HG03095 (cell line): Measurements from ENCODE around the gene C1orf94.
"Not testable (repeated sequence)": the region's sequence is repeated elsewhere in the genome, so short reads cannot be mapped to it uniquely, and the experiment has no call there.

Experiments
- ATAC-seq: cut with Tn5 transposase; IDR thresholded peaks from one replicate; pipeline ENCODE4 v1.9.1; 2021; ENCODE audit warnings: moderate library complexity; ENCODE audit not compliant: unreplicated experiment

C1orf94 gene

DNA sequence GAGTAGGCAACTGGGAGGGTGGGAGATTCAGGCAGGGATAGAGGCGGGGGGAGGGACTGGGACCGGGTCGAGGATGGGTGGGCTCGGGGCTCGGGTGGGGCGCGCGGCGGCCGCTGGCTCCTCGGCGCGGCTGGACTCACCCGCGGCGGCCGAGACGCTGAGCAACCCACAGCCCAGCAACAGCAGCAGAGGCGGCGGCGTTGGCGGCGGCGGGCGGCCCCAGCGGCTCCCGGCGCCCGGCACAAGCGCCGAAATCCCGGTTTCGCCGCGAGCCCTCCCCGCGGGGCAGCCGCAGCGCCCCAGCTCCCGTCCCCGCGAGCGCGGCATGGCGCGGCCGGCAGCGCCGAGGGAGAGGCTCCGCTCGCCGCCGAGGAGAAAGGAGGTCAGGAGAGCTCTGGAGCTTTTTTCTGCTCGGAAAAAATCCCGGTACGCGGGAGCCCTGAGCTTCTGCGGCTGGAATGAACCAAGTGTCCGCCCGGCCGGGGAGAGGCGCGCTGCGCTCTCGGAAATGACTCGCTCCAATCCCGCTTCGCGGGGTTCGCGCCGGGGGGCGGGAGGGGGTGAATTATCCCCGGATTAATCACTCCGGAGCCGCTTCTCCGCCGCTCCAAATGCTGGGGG is 11.8 kb upstream of the C1orf94 start, which contains the start of gene CSMD2:
Gene CSMD2, minus strand, starts transcription at position 460 of the 621 bp plus-strand sequence. Its CDS starts 133 bp downstream, at position 327.
- ATAC-seq, result no peak

DNA sequence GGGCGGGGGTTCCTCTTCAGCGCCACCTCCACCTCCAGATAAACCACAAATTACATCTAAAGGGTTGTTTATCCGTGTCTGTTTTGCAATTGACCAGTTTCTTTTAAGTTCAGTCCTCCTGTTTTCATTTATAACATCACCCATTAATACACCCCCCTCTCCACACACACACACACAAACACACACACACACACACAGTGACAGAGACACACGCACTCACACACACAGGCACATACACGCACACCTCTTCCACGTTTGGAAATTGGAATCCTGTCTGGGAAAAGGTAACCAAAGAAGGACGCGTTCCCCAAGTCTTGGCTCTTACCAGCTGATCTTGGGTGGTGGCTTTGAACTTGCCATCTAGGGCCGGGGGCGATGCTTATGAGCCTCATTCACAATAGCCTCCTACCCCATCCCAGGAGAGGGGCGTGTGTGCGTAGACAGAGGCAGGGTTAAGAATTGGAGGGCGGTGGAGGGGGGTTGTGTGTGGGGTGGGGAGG is 11.2 kb upstream of the C1orf94 start:
- no peak for ATAC-seq

DNA sequence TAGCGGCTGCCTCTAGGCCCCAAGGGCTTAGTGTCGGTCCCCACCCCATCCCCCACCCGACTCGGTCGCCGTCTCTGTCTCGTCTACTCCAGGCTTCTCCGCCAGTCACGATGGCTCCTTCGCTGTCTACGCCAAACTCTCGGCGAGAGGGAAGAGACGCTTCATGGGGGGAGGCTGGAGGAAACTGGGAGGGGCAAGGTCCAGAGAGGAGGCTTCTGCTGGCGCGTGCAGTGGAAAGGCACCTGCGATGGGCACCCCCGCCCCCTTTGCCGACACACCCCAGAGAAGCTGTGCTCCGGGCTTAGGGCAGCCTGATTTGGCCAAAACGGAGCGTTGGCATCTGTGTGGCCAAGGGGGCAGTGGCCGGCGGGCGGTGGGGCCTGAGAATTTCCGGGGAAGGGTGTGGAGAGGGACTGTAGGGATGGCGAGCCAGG is 10.5 kb upstream of the C1orf94 start:
- no peak for ATAC-seq

DNA sequence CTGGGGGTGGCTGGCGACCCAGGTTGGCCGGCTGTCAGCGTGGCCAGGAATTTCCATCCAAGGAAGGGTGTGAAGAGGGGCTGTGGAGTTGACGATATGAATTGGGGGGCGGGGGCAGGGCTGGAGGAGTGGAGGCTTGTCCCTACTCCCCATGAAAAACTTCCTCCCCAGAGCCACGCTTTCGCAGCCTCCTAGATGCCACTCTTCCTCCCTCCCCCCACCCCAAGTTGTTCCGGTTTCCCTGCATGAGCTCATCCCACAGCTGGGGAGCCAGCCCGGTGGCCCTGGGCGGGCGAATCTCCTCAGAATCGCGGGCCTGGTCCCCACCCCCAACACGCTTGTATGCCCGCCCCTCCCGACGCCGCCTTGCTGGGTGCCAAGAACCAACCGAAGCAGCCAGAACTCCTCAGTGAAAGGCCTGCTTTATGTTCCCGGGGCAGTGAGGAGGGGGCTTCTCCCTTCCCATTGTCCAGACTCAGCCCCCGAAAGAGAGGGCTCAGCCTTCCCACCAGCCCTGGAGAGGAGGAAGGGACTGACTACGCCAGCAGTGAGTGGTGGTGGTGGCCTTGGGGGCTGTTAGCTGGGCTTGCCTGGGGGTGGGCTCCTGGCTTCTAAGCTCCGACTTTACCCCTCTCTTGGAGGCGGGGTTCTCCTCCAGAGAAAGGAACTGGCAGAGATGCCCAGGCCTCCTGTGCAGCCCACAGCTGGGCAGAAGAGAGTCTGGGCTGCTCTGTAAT is 9.9 kb upstream of the C1orf94 start:
- ATAC-seq, result no peak

DNA sequence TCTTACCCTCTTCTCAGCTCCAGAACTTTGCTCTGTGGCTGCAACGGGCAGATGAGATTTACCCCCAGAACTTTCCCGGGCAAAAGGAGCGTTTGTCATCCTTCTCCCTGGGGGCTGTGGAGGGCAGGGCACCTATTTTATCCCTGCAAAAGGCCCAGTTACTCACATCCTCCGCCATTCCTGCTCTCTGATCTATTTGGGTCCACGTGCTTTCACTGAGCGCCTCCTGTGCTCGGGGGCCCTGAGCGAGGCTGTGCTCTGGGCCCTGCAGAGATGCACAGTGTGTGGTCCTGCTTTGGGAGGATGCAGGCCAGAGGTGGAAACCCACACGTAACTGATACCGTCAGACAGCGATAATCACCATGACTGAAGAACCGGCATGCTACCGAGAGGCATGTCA is 9.3 kb upstream of the C1orf94 start:
- ATAC-seq, result no peak

DNA sequence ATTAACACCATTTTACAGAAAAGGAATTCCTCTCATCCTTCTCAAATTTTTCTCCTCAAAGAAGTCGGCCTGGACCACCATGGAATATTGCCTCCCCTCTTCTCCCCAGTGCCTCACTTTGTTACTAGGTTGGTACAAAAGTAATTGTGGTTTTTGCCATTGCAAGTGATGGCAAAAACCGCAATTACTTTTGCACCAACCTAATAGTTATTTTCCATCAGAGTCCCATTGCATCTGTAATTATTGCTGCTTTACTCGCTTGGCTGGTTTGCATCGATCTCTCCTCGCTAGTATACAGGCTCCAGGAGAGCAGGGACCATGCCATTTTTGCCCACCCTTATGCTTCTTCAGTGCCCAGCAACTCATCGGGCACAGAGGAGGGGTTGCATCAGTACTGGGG is 963 bp upstream of the C1orf94 start:
- ATAC-seq, result no peak

DNA sequence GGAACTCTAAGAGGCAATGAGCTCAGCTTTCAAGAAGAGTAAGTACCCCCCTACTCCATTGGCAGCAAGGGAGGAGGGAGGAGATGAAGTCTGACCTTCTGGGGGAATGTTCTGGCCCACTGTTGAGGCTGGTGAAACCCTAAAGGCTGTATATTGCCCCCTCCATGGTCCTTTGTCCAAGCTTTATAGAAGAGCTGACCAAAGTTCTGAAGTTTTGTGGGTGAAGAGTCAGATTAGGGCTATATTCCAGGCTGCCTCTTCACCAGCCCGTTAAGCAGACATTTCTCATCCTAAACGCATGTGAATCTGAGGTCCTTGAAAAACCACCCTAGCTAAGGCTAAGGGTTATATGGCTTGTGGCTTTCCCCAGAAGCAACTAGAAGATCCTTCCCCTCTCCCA is 1.4 kb downstream of the C1orf94 start:
- no peak for ATAC-seq

DNA sequence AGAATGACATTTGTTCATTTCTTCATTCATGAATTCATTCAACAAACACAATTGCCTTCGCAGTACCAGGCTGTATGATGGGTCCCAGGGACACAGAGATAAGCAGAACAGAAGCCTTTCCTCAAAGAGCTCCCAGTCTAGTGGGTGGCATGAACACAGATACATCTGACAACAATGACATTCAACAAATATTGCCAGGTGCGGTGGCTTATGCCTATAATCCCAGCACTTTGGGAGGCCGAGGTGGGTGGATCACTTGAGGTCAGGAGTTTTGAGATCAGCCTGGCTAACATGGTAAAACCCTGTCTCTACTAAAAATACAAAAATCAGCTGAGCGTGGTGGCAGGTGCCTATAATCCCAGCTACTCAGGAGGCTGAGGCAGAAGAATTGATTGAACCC is 6.7 kb downstream of the C1orf94 start:
- not testable (repeated sequence) for ATAC-seq

DNA sequence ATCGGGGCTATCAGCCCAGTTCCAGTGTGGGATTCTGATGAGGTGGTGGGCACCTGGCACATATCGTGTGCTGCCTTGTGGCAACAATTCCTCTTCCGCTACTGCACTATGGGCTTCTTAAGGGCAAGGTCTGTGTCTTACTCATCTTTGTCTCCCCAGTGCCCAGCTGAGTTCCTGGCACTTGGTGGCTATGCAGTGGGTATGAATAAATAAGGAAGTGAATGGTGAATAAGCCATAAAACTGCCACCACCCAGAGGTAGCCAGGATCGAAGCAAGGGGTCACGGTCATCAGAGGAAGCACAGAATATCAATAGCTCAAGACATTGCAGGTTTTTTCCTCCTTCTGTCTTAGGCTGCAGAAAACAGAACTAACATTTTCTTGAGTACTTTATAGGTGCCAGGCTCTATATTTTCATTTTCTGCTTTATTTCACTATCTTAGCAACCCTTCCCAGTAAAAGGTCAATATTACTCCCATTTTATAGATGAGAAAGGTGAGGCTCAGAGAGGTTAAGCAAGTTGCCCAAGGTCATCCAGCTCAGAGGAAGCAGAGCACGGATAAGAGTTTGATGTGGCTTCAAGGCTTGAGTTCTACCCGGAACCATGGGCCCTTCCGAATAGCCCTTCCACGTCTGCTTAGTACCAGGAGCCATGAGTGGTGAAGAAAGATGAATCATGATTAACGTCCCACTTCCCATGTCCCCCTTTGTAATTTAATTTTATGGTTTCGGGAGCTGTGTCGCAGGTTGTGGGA is 10.2 kb downstream of the C1orf94 start:
- no peak for ATAC-seq

DNA sequence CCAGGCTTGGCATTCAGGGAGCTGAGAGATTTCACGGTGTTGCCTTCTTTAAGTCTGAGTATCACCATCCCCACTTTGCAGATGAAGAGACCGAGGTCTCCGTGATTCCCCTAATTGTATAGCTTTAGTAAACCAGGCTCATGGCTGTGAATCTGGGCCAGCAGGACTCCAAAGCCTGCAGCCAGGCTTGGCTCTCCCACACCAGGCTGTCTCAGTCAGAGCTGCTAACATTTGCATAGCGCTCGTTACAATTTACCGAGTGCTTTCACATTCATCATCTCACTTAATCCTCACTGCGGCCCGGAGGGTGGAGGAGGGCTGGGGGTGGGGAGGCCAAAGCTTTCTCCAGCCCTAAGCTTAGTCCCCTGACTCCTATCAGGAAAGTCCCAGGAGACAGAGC is 11.7 kb downstream of the C1orf94 start:
- ATAC-seq, result no peak

DNA sequence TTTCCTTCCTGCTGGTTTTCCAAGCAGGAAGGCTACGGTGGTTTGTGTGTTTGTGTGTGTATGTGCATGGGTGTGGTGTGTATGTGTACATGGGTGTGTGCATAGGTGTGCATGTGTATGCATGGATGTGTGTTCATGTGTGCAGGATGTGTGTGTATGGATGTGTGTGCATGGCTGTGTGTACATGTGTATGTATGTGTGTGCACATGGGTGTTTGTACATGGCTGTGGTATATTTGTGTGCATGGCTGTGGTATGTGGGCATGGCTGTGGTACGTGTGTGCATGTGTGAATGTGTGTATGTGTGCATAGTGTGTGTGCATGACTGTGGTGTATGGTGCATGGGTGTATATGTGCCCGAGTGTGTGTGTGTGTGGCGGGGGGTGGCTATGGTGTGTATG is 12.3 kb downstream of the C1orf94 start:
- ATAC-seq, result no peak

DNA sequence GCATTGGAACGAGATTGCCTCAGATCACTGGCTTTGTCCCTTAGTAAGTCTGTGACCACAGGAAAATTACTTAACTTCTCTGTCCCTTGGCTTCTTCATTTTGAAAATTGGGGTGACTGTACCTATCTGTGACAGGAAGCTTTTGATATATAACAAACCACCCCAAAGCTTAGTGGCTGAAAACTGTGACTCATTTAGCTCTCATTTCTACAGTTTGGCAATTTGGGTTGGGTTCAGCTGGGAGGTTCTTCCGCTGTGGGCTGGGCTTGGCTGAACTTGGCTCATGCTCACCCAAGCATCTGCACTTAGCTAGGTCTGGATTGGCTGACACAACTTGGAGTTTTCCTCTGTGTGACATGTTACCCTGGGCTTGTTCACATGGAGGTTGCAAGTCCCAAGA is 14.0 kb downstream of the C1orf94 start:
- ATAC-seq, result no peak

DNA sequence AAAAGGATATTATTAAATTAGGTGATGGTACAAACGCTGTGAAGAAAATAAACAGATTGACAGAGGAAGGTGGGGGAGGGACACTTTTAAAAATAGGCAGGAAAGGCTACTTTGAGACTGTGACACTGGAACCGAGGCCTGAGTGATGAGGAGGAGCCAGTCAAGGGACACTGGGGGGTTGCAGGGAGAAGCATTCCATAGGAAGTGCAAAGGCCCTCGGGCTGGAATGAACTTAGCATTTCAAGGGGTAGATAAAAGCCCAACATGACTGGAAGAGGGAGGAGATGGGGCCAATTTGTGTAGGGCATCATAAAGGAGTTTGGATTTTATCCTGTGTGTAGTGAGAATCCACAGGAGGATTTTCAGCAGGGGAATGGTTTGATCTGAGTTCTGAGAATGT is 15.9 kb downstream of the C1orf94 start:
- ATAC-seq, result no peak

DNA sequence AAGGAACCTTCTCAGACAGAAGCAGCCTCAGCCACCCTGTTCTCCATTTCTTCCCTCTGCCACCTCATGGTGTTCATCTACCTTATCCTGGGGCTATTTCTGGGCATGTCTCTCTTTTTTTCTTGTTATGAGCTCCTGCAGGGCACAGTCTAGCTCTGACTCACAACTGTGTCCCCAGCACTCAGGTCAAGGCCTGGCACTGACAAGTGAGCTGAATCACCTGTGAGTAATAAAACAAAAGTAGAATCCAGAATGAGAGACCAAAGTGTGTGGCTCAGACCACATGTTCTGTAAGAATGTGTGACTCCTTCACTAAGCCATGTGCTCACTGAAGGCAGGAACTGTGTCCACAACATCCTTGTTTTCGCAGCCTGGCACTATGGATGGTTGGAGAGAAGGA is 23.2 kb downstream of the C1orf94 start:
- ATAC-seq, result no peak

DNA sequence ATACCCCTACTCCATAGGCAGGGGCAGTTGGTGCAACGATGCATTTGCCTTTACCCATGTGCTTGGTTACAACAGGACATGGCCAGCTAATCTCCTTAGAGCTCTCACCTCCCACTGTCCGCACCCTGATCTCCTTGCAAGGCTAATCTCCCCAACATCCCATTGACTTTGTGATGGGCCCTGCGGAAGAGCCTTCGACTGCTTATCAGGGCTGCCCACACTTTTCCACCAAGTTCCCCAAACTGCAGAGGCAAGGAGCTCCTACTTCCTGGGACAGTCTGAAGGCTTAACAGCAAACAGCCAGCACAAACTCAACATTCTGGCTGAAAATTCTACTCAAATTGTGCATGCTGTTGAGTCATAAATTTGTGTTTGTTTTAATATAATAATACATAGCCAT is 36.0 kb downstream of the C1orf94 start:
- no peak for ATAC-seq

DNA sequence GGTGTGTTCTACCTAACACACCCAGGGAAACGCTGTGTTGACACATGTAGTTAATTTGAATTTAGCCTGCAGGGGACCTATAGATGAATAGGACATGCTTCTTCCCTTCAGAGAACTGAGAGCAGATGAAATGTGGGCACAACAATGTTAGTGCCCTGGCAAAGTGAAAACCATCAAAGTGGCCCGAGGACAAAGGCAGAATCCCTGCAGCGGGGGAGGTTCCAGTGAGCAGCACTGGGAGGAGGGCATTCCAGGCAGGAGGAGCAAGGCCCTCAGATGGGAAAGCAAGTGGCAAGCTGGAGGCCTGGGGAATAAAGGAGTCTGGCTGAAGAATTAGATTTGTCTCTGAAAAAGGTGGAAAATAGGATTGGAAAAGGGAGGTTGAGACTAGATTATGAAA is 37.2 kb downstream of the C1orf94 start:
- no peak for ATAC-seq

DNA sequence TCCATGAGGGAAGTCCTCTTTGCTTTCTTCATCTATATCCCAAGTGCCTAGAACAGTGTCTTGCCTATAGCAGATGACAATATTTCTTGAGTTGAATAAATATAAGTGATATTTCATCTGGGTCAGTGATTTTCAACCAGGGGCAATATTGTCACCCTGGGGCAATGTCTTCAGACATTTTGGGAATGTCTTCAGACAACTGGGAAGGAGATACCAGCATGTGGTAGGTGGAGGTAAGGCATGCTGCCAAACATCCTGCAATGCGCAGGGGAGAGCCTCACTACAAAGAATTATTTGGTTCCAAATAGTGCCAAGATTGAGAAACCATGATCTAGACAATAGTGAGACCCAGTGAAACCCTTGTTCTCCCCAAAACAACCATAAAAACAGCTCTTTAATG is 54.7 kb downstream of the C1orf94 start:
- no peak for ATAC-seq

DNA sequence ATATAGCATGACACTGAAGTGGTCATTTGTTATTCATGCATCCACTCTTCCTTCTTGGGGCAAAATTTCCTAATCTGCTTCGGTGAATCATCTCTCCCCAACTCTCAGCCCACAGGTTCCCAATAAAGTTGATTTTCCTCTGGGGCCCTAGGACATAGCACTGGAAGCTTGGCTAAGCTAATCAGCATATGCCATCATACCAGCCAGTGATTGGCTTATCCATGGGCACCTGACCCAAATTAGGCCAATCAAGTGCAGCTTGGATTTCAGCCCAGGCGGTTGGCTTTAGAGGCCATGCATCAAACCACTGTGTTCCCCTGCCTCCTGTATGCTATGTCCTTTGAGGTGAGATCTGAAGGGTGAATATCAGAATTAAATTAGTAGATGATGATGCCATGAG is 58.9 kb downstream of the C1orf94 start:
- ATAC-seq, result no peak

DNA sequence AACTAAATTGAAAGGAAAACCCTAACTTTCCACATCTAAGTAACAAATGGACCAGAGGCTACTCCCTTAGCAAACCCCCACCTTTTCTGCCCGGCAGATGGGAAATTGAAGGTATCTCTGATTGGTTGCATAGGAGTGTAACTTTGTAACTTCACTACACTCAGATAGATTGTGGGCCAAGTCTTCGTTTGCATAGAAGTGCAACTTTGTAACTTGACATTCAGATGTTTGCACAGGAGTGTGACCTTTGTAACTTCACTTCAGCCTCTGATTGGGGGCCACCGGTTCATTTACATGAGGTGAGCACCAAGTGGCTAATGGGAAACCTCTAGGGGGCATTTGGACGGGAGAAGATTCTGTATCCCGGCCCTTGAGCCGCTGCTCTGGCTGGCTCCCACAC is 59.4 kb downstream of the C1orf94 start:
- ATAC-seq, result no peak

DNA sequence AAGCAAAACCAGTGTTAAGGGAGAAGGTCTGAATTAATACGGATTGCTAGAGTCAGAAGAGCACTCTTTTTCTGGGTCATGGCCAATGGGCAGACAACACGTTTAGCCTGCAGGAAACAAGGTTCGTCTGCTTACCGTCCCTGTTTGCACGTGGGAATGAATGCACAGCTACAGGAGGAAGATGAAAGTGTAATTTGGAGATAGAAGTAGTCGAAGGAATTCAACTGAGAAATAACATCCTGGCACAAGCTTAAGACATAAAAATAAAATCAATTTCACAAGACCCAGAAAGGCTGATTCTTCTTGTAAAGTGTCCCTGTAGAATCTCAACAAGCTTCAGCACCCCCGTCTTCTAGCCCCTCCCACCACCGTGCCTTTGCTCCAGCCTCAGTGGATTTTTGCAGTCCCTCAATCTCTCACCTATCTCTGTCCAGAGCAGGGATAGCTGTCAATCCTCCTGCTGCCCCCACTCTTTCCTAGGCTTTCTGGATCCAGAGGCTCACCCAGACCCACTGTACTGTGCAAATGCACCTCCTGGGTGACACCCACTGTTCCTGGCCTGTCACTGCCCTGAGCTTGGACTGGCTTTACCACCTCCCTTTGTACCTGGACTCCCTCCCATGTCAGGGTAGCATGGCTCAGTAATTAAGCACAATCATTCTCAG is 60.6 kb downstream of the C1orf94 start:
- ATAC-seq, result no peak

DNA sequence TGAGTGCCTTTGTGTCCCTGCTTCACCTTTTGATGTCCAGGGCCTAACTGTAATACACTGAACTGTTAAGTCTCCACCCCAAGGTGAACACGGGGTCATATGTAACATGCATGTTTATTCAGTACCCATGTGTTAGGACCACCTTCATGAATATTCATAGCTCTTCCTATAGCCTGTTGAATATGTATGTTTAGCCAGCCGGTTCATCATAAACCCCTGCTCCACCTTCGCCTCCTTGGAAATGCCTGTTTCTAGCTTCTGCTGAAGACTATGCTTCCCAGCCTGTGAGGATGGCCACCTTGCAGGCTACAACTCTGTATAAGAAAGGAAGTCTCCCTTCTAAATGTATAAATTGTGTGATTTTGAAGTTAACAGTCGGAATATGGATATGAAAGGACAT is 69.3 kb downstream of the C1orf94 start:
- ATAC-seq, result no peak
